Adrenal gland (tissue), 12 donors: Measurements from ENCODE around the gene HAP1. TPM values are rescaled to one million over a fixed set of nuclear protein-coding genes. Genes with fewer than 3 reads are reported as not detected.

Source experiments
- DNase-seq, 7 donors: peaks; one replicate each; pipeline ENCODE4 v3.0.0-alpha.2; 2019 to 2020
- H3K27ac ChIP-seq, 5 donors: fragments of 200-600 bp; sonication (generic) in 4 of 5; 1 replicate in 3 of 5; 2 replicates in 2 of 5; pipeline versions ENCODE4 v1.5.1 to v1.8.0; 2016 to 2020; ENCODE audit warnings: mild to moderate bottlenecking in 1 of 5
- H3K27me3 ChIP-seq: fragments of 200-600 bp; 2 replicates; pipeline ENCODE4 v1.8.0; 2021
- H3K36me3 ChIP-seq, 2 donors: fragments of 200-600 bp; replicated peaks in 1 of 2; 1 replicate in 1 of 2; 2 replicates in 1 of 2; pipeline versions ENCODE4 v1.5.1 to v1.8.0; 2018 to 2022
- H3K4me1 ChIP-seq, 2 donors: fragments of 200-600 bp; replicated peaks in 1 of 2; 1 replicate in 1 of 2; 2 replicates in 1 of 2; pipeline versions ENCODE4 v1.5.1 to v1.8.0; 2018 to 2021
- H3K4me3 ChIP-seq, 4 donors: fragments of 200-600 bp; sonication (generic) in 3 of 4; one replicate each; pipeline ENCODE4 v1.5.1; 2016 to 2018
- H3K9me3 ChIP-seq, 3 donors: fragments of 200-600 bp; sonication (generic) in 1 of 3; replicated peaks in 1 of 3; 1 replicate in 2 of 3; 2 replicates in 1 of 3; pipeline versions ENCODE4 v1.5.1 to v1.8.0; 2016 to 2021
- POLR2A ChIP-seq, 2 donors: fragments of 450-650 bp; IDR thresholded peaks; one replicate each; pipeline ENCODE4 v1.6.1; 2017; ENCODE audit warnings: antibody characterized with exemption in 2 of 2, mild to moderate bottlenecking in 2 of 2, moderate library complexity in 1 of 2
- WGBS, 4 donors: extraction: QIAGEN DNeasy Blood & Tissue Kit in 2 of 4; methylation state at CpG; one replicate each; pipeline versions ENCODE4 v1.1.5 to v1.1.7; 2013 to 2017; 5-methylcytosine and 5-hydroxymethylcytosine counted together
- intact Hi-C, 2 donors: fragments of 100-400 bp; cut with DNase I; formaldehyde crosslinking; loops; one replicate each; pipeline versions ENCODE4 v1.14.1 to v1.15.0; 2022 to 2023
- polyA plus RNA-seq, 3 donors: library from polyadenylated mRNA; stranded (reverse); fragments of 200-250 nt in 2 of 3; fragments of 350-450 nt in 1 of 3; fragmentation: Illumina TruSeq in 1 of 3; extraction: RNeasy Lipid Tissue Mini Kit (QIAGEN cat#74804) in 1 of 3; gene quantifications; one replicate each; pipeline ENCODE4 v1.2.3, GENCODE V29; 2013 to 2014
- total RNA-seq, 9 donors: library from RNA; depleted of rRNA in 4 of 9; stranded (reverse); fragments of >200 nt in 4 of 9; fragments of 120-200 nt in 1 of 9; fragmentation: NEBNext Ultra II Directional in 1 of 9; extraction: Animal tissue kit (Norgen Biotek cat#: 25700) in 1 of 9; gene quantifications; one replicate each; pipeline versions ENCODE4 v1.1.0 to v1.2.4, GENCODE V29; 2013 to 2023
- TF ChIP-seq, protein P1 (sequence below), 6 experiments: fragments of 450-650 bp in 4 of 6; fragments of 200-600 bp in 2 of 6; sonication (generic) in 1 of 6; IDR thresholded peaks; 1 replicate in 5 of 6; 2 replicates in 1 of 6; pipeline versions ENCODE4 v1.5.1 to v1.8.0; 2016 to 2021; ENCODE audit warnings: antibody characterized with exemption in 6 of 6, mild to moderate bottlenecking in 2 of 6, moderate library complexity in 1 of 6
- donor health status: healthy with polysubstance abuse.
- donor health status: Bipolar disorder and iron deficiency.
- donor health status: DM: yes; HTN: yes; CAD: no.
- donor health status: DM: no; HTN: no; CAD: no.
- donor health status: DM: no; HTN: no; CAD: no.
- donor health status: DM: yes; HTN: yes; CAD: no.

HAP1 gene
- total and polyA plus RNA-seq, 12 donors: 0.17 to 2.8 (median 0.65) TPM; not detected in 1

DNA sequence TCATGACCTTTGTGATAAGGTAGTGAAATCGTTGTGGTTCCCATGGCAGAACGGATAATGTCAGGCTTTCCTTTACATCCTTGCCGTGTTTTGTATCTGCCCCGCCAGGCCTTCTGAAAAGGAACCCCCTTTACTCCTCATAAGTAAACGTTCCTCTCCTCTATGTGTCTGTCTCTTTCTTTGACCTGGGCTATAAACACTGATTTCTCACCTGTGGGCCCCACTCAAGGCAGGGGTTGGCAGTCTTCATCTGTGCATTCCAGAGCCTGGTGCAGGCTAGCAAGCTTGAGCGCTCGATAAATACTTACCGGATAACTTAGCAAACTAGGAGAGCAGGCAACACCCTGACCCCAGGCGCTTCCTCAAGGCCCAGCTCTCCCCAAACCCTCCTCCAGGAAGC is 7.3 kb upstream of the HAP1 start:
- Histone ChIP-seq H3K4me3 (no peak overlapping the region), H3K36me3 (no peaks in the 10 kb centered on the region), H3K4me1 (no peaks in the 10 kb centered on the region), H3K9me3 (no peaks in the 10 kb centered on the region), H3K27ac (no peak overlapping the region), H3K27me3 (peaks cover 4% of the 10 kb centered on the region)
- TF ChIP-seq POLR2A (IDR thresholded peaks at IDR 0.05): no peak
- no peak for DNase-seq
- intact Hi-C loops: no loop called here
- 81 to 85% (median 82%) methylated on average over 7 to 9 of the region's 9 CpGs for WGBS, 4 donors

DNA sequence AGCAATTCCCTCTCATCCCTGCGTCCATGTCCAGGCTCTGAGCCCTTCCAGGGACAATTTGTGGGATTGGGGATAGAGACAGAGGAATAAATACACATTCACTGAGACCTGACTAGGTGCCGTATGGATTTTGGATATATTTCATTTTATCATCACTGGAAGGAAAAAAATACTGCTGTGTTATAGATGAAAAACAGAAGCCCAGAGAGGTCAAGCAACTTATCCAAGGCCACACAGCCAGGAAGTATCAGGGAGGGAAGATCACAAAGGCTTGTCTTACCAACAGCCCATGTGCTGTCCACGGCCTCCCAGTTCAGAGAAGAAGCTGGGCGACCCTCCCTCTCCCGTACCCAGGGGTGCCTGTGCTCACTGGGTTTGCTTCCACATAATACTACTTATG is 6.1 kb upstream of the HAP1 start:
- TF ChIP-seq, protein P1, sequence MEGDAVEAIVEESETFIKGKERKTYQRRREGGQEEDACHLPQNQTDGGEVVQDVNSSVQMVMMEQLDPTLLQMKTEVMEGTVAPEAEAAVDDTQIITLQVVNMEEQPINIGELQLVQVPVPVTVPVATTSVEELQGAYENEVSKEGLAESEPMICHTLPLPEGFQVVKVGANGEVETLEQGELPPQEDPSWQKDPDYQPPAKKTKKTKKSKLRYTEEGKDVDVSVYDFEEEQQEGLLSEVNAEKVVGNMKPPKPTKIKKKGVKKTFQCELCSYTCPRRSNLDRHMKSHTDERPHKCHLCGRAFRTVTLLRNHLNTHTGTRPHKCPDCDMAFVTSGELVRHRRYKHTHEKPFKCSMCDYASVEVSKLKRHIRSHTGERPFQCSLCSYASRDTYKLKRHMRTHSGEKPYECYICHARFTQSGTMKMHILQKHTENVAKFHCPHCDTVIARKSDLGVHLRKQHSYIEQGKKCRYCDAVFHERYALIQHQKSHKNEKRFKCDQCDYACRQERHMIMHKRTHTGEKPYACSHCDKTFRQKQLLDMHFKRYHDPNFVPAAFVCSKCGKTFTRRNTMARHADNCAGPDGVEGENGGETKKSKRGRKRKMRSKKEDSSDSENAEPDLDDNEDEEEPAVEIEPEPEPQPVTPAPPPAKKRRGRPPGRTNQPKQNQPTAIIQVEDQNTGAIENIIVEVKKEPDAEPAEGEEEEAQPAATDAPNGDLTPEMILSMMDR (IDR thresholded peaks at IDR 0.05): no peak
- TF ChIP-seq POLR2A (IDR thresholded peaks at IDR 0.05): no peak
- Histone ChIP-seq H3K4me1 (no peaks in the 10 kb centered on the region), H3K9me3 (no peaks in the 10 kb centered on the region), H3K27ac (no peak overlapping the region), H3K4me3 (no peak overlapping the region), H3K36me3 (no peaks in the 10 kb centered on the region), H3K27me3 (peaks cover 9% of the 10 kb centered on the region)
- WGBS, 4 donors: 85 to 94% (median 91%) methylated on average over 5 of the region's 5 CpGs
- no peak for DNase-seq
- intact Hi-C loops: no loop called here

- no peak for DNase-seq
- 45 to 75% (median 65%) methylated on average over 4 to 9 of the region's 9 CpGs for WGBS, 4 donors
- no peak overlapping the region for H3K4me3 ChIP-seq
These were observed 5.4 kb upstream of the HAP1 start for GRCh38 chr17:41739661-41740352.

DNA sequence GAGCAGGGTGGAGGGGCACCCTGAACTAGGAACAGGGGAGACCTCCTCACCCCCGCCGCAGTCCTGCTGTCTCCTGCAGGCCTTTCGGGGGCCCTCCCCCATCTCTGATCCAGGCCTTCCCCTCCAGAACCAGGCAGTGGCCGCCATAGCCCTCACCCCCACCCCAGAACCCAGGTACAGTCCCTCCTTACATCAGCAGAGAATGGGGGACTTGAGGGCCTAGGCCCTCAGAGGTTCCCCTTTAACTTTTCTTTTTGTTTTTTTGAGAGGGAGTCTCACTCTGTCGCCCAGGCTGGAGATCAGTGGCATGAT is 4.3 kb upstream of the HAP1 start:
- intact Hi-C loops: loop anchor here in 1 of 2 donors (2.0 to 10.0 kb wide), 3 partner anchors 62 to 216 kb away; no protein-coding TSS in a partner anchor
- H3K4me3 ChIP-seq: no peak overlapping the region
- no peaks in the 10 kb centered on the region for H3K36me3 ChIP-seq
- TF ChIP-seq, protein P1 (IDR thresholded peaks at IDR 0.05): no peak
- no peak for TF ChIP-seq POLR2A (IDR thresholded peaks at IDR 0.05)
- H3K9me3 ChIP-seq: no peaks in the 10 kb centered on the region
- H3K4me1 ChIP-seq: peaks cover 5 to 14% of the 10 kb centered on the region in 2 donors
- H3K27me3 ChIP-seq: peaks cover 25% of the 10 kb centered on the region
- DNase-seq: no peak
- WGBS, 4 donors: 90 to 97% (median 91%) methylated on average over 5 of the region's 5 CpGs
- H3K27ac ChIP-seq: no peak overlapping the region

More at GRCh38 chr17:41739661-41740352, 5.4 kb upstream of the HAP1 start:
- TF ChIP-seq, protein P1 (IDR thresholded peaks at IDR 0.05): no peak
- TF ChIP-seq POLR2A (IDR thresholded peaks at IDR 0.05): no peak
- Histone ChIP-seq H3K27me3 (peaks cover 16% of the 10 kb centered on the region), H3K36me3 (no peaks in the 10 kb centered on the region), H3K27ac (no peak overlapping the region), H3K9me3 (no peaks in the 10 kb centered on the region), H3K4me1 (peaks cover 0 to 4% of the 10 kb centered on the region in 2 donors)
- intact Hi-C loops: loop anchor here in 1 of 2 donors (2.0 to 10.0 kb wide), 3 partner anchors 61 to 215 kb away; no protein-coding TSS in a partner anchor
